Measurements from ENCODE around the gene DLST.
A peak's percentile ranks its signal among the peaks of the same experiment; 100 is the strongest.

The DLST gene

GRCh38 chr14:74949859-74950573 lies 68.3 kb downstream of the DLST start:
- TF ChIP-seq CTCF (conservative IDR thresholded peaks at IDR 0.05; ENCODE audit: low read length) = no peak
- H3K4me3 ChIP-seq (ENCODE audit: low read length) = no peak overlapping the region
- DNase-seq (ENCODE audit: low read depth) = no peak

GRCh38 chr14:74950795-74951442 lies 69.2 kb downstream of the DLST start:
- no peak for DNase-seq (ENCODE audit: low read depth)
- H3K4me3 ChIP-seq (ENCODE audit: low read length) = no peak overlapping the region
- TF ChIP-seq CTCF (conservative IDR thresholded peaks at IDR 0.05; ENCODE audit: low read length) = no peak

DNA sequence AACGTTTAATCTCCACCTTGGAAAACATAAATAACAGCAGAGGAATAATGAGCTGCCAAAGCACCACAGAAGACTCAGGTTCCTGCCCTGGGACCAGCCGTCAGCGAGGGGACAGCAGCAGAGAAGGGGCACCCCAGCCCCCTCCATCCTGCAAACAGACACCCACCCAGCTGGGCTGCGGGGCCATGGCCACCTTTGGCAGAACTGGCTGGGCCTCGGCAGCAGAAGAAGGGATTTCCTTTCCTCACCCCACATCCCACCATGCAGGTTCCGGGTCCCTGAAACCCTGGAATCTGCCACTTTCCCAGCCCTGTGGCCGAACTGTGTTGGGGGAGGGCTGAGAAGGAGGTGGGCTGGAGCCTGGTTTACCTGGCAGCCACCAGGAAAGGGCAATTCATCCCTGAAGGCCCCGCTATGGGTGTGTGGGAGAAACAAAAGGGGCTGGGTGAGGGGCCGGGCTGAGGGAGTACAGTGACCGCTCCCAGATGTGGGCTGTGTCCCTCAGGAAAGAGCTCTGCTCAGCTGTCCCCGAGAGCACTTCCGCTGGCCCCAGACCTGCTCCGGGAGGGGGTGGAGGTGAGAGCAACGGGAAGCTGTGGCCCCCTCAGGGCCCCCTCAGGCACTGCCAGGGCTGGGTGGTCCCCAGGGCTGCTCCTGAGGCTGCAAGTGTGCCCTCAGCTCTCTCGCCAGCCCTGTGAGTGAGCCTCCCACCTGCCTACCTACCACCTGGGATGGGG lies 69.9 kb downstream of the DLST start:
- no peak overlapping the region for H3K4me3 ChIP-seq (ENCODE audit: low read length)
- TF ChIP-seq CTCF (conservative IDR thresholded peaks at IDR 0.05; ENCODE audit: low read length) = no peak
- DNase-seq (ENCODE audit: low read depth) = no peak

DNA sequence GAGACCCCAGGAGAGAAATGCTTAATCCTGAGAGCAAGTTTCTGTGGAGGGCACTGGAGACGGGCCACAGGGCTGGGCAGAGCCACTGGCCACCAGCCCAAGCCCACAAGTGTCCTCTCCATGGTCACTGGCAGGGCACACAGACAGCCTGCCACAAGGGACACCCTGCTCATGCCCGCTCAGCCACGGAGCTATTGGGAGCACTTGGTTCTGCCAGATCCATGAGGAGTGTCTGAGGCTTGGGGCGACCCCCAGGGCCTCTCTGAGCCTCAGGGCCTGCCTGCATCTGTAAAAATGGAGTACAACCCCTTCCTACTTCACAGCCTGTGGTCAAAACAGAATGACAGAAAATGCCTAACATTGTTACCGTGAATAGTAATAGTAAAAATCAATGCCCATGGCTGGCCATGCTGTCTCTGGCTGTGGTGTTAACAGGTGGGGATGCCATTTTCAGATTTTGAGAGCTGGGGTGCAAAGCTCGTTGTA lies 70.5 kb downstream of the DLST start:
- TF ChIP-seq CTCF (conservative IDR thresholded peaks at IDR 0.05; ENCODE audit: low read length) = no peak

GRCh38 chr14:74952697-74953484 lies 71.2 kb downstream of the DLST start:
- TF ChIP-seq CTCF (conservative IDR thresholded peaks at IDR 0.05; ENCODE audit: low read length) = no peak
- H3K4me3 ChIP-seq (ENCODE audit: low read length) = peak overlapping the region; percentile 67
- DNase-seq (ENCODE audit: low read depth) = peak; percentile 74

More for the DNA sequence above, 70.5 kb downstream of the DLST start:
- no peak overlapping the region for H3K4me3 ChIP-seq (ENCODE audit: low read length)
- no peak for DNase-seq (ENCODE audit: low read depth)

All from AG10803 (cell line).